Glutamatergic neuron (in vitro differentiated cells): Measurements from ENCODE around the gene RAB34. TPM values are rescaled to one million over a fixed set of nuclear protein-coding genes. Genes with fewer than 3 reads are reported as not detected.

Experiments
- DNase-seq: peaks from one replicate; pipeline ENCODE4 v3.0.0; 2022
- H3K27ac Mint-ChIP-seq: one replicate; pipeline ENCODE4 v1.8.0; 2020; ENCODE audit warnings: mild to moderate bottlenecking, mixed read lengths, inconsistent platforms; ENCODE audit not compliant: unreplicated experiment
- H3K27me3 Mint-ChIP-seq: one replicate; pipeline ENCODE4 v1.8.0; 2020; ENCODE audit warnings: mild to moderate bottlenecking, moderate library complexity, mixed read lengths, inconsistent platforms; ENCODE audit not compliant: unreplicated experiment
- H3K36me3 Mint-ChIP-seq: one replicate; pipeline ENCODE4 v1.8.0; 2020; ENCODE audit warnings: mild to moderate bottlenecking, mixed read lengths, inconsistent platforms; ENCODE audit not compliant: unreplicated experiment
- H3K4me1 Mint-ChIP-seq: one replicate; pipeline ENCODE4 v1.8.0; 2020; ENCODE audit warnings: mild to moderate bottlenecking, low read depth, mixed read lengths, inconsistent platforms; ENCODE audit not compliant: unreplicated experiment
- H3K4me3 Mint-ChIP-seq: one replicate; pipeline ENCODE4 v1.8.0; 2020; ENCODE audit warnings: mild to moderate bottlenecking, mixed read lengths, inconsistent platforms; ENCODE audit not compliant: unreplicated experiment
- H3K9me3 Mint-ChIP-seq: one replicate; pipeline ENCODE4 v1.8.0; 2020; ENCODE audit warnings: mild to moderate bottlenecking, moderate library complexity, mixed read lengths, inconsistent platforms; ENCODE audit not compliant: unreplicated experiment
- CTCF ChIP-seq: fragments of 200-600 bp; sonication (generic); IDR thresholded peaks from one replicate; pipeline ENCODE4 v1.5.0; 2021; ENCODE audit not compliant: partially characterized antibody, unreplicated experiment
- total RNA-seq: library from RNA; stranded (reverse); fragmentation: NEBNext Ultra II Directional; extraction: Animal tissue kit (Norgen Biotek cat#: 25700); gene quantifications from one replicate; pipeline ENCODE4 v1.2.1, GENCODE V29; 2021; ENCODE audit not compliant: unreplicated experiment

The RAB34 gene
- total RNA-seq, 1 donor from 2014 or later, result 54.3 TPM

GRCh38 chr17:28760601-28761562, 43.2 kb upstream of the RAB34 start:
- Mint-ChIP-seq H3K4me1 (no peaks in the 10 kb centered on the region), H3K36me3 (peaks cover 8% of the 10 kb centered on the region), H3K9me3 (peaks cover 12% of the 10 kb centered on the region), H3K27me3 (peaks cover 3% of the 10 kb centered on the region), H3K4me3 (no peak overlapping the region), H3K27ac (peak overlapping the region; percentile 12)
- no peak for TF ChIP-seq CTCF
- DNase-seq, result no peak

- no peak for TF ChIP-seq CTCF
- Mint-ChIP-seq H3K27ac (no peak overlapping the region), H3K36me3 (peaks cover 8% of the 10 kb centered on the region), H3K27me3 (peaks cover 3% of the 10 kb centered on the region), H3K9me3 (peaks cover 16% of the 10 kb centered on the region), H3K4me1 (no peaks in the 10 kb centered on the region), H3K4me3 (no peak overlapping the region)
- no peak for DNase-seq
Observed at GRCh38 chr17:28759256-28759865, 41.7 kb upstream of the RAB34 start.

- Mint-ChIP-seq H3K4me3 (no peak overlapping the region), H3K36me3 (peaks cover 8% of the 10 kb centered on the region), H3K9me3 (peaks cover 17% of the 10 kb centered on the region), H3K27ac (no peak overlapping the region), H3K27me3 (peaks cover 4% of the 10 kb centered on the region), H3K4me1 (no peaks in the 10 kb centered on the region)
- TF ChIP-seq CTCF, result no peak
- DNase-seq, result no peak
Observed at GRCh38 chr17:28758411-28759121, 40.9 kb upstream of the RAB34 start.

- no peak overlapping the region for H3K4me3 Mint-ChIP-seq
- no peak overlapping the region for H3K27ac Mint-ChIP-seq
- no peak for DNase-seq
- H3K4me1 Mint-ChIP-seq, result no peaks in the 10 kb centered on the region
- H3K9me3 Mint-ChIP-seq, result peaks cover 17% of the 10 kb centered on the region
- TF ChIP-seq CTCF, result no peak
- H3K27me3 Mint-ChIP-seq, result peaks cover 5% of the 10 kb centered on the region
- H3K36me3 Mint-ChIP-seq, result peaks cover 8% of the 10 kb centered on the region
Observed at GRCh38 chr17:28756049-28756804, 38.6 kb upstream of the RAB34 start.
